AG04450 (cell line): ENCODE measurements around the gene RRN3. TPM values are rescaled to one million over a fixed set of nuclear protein-coding genes. Genes with fewer than 3 reads are reported as not detected.
"Not testable (repeated sequence)": the region's sequence is repeated elsewhere in the genome, so short reads cannot be mapped to it uniquely, and the experiment has no call there.

Experiments
- CTCF ChIA-PET: fragments of 300-600, 350-600 bp; formaldehyde crosslinking; extraction: SDS; loops from one replicate; lab custom pipeline; 2022; ENCODE audit warnings: antibody characterized with exemption, inconsistent platforms; lab: Charles Lee
- POLR2A ChIA-PET: fragments of 350-600 bp; formaldehyde crosslinking; extraction: SDS; loops from one replicate; lab custom pipeline; 2021; ENCODE audit warnings: antibody characterized with exemption, inconsistent platforms; lab: Yijun Ruan, JAX
- DNase-seq: peaks from one replicate; pipeline ENCODE4 v3.0.0-alpha.2; 2011; ENCODE audit warnings: low read depth, low spot score
- H3K27ac ChIP-seq: one replicate; pipeline ENCODE4 v1.5.1; 2012; ENCODE audit warnings: low read depth, low read length, control low read depth
- H3K27me3 ChIP-seq: one replicate; pipeline ENCODE4 v1.6.0; 2012; ENCODE audit warnings: low read length; ENCODE audit not compliant: control insufficient read depth, insufficient read depth
- H3K4me3 ChIP-seq: 2 replicates; pipeline ENCODE4 v1.5.1; 2011; ENCODE audit warnings: mild to moderate bottlenecking, low read depth, low read length, control low read depth
- H3K9me3 ChIP-seq: 2 replicates; pipeline ENCODE4 v1.5.1; 2012; ENCODE audit warnings: low read length; ENCODE audit not compliant: control insufficient read depth, insufficient read depth
- CTCF ChIP-seq: IDR thresholded peaks from 2 replicates; pipeline ENCODE4 v1.5.1; 2011; ENCODE audit warnings: low read depth, low read length, control low read depth, inconsistent platforms
- polyA plus RNA-seq: library from polyadenylated mRNA; depleted of rRNA; stranded (reverse); fragments of >200 nt; gene quantifications from 2 replicates; pipeline ENCODE4 v1.2.3, GENCODE V29; 2011

Gene RRN3
- polyA plus RNA-seq, 1 experiment = 45.3 TPM

- CTCF ChIA-PET = no interaction called here
- H3K27ac ChIP-seq = no peak overlapping the region
- POLR2A ChIA-PET = no interaction called here
Measured at GRCh38 chr16:15034266-15035162, 59.6 kb downstream of the RRN3 start.

DNA sequence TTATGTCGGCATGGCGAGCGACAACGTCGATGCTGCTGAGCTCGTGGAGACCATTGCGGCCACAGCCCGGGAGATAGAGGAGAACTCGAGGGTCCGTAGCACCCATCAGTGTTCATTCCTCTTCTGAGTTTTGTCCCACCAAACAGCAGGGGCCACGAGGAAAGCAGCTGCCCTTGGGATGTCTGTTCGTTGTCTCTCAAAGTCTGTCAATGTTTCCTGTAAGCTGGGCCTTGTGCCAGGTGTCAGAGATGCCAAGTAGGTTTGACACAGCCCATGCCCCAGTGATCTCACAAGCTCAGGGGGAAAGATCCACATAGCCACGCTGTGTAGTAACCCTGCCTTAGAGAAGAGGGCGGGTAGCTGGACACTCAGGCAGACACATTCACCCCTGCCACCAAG is 60.8 kb downstream of the RRN3 start:
- no peak for DNase-seq
- Histone ChIP-seq H3K4me3 (no peak overlapping the region), H3K9me3 (no peaks in the 10 kb centered on the region), H3K27me3 (no peaks in the 10 kb centered on the region), H3K27ac (no peak overlapping the region)
- ChIA-PET CTCF (interaction anchor here (0.5 kb wide), 1 partner anchor 513 kb away, joined by 3 read pairs; no protein-coding TSS in a partner anchor), POLR2A (no interaction called here)
- TF ChIP-seq CTCF = no peak

More at GRCh38 chr16:15034266-15035162, 59.6 kb downstream of the RRN3 start:
- H3K4me3 ChIP-seq = no peak overlapping the region
- no peak for TF ChIP-seq CTCF
- H3K9me3 ChIP-seq = no peaks in the 10 kb centered on the region
- DNase-seq = no peak
- H3K27me3 ChIP-seq = no peaks in the 10 kb centered on the region

GRCh38 chr16:15032547-15033308 is 61.3 kb downstream of the RRN3 start:
- H3K4me3 ChIP-seq = no peak overlapping the region
- CTCF ChIA-PET = no interaction called here
- no peak for DNase-seq
- no peaks in the 10 kb centered on the region for H3K9me3 ChIP-seq
- TF ChIP-seq CTCF = no peak
- POLR2A ChIA-PET = no interaction called here
- no peak overlapping the region for H3K27ac ChIP-seq
- no peaks in the 10 kb centered on the region for H3K27me3 ChIP-seq

DNA sequence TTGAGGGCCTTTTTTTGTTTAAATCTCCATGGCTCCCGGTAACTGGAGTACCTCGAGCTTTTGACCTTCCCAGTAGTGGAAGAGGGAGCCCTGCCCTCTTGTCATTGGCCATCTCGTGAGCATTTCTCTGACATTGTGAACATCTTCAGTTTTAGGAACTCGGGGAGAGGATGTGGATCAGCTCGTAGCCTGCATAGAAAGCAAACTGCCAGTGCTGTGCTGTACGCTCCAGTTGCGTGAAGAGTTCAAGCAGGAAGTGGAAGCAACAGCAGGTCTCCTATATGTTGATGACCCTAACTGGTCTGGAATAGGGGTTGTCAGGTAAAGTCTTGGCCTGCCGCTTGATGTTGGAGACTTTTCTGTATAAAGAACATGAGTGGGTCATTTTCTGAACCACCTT is 62.5 kb downstream of the RRN3 start:
- no peak overlapping the region for H3K27ac ChIP-seq
- H3K27me3 ChIP-seq = no peaks in the 10 kb centered on the region
- CTCF ChIA-PET = no interaction called here
- TF ChIP-seq CTCF = no peak
- DNase-seq = no peak
- POLR2A ChIA-PET = no interaction called here
- H3K4me3 ChIP-seq = no peak overlapping the region
- H3K9me3 ChIP-seq = no peaks in the 10 kb centered on the region

DNA sequence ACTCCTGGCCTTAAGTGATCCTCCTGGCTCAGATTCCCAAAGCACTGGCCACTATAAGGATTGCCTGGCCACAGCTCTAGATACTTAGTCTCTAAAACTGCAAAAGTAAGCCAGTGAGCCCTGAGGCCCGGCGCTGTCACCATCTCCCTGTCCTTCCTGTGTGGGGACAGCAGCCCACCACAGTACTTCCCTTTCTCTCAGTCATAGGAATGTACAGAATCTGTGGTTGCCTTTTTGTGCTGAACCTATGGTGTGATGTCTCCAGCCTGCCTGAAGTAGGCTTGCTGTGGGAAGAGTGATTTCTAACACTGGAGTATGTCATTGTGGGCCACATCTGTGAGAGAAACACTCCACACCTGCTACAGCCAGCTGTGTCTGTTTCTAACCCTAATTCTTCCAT is 62.9 kb downstream of the RRN3 start:
- TF ChIP-seq CTCF = no peak
- no peaks in the 10 kb centered on the region for H3K9me3 ChIP-seq
- CTCF ChIA-PET = interaction anchor here (0.6 kb wide), 1 partner anchor 10 kb away, joined by 4 read pairs; no protein-coding TSS in a partner anchor
- no peak for DNase-seq
- no peak overlapping the region for H3K4me3 ChIP-seq
- no peaks in the 10 kb centered on the region for H3K27me3 ChIP-seq
- no peak overlapping the region for H3K27ac ChIP-seq
- POLR2A ChIA-PET = no interaction called here

- DNase-seq, H3K9me3 ChIP-seq, H3K4me3 ChIP-seq, CTCF ChIA-PET, H3K27me3 ChIP-seq, POLR2A ChIA-PET: not testable (repeated sequence)
- peak overlapping the region; percentile 11 for H3K27ac ChIP-seq
Measured at GRCh38 chr16:15029749-15030148, 64.3 kb downstream of the RRN3 start.
